Stimulated activated CD8-positive, alpha-beta memory T cell treated with anti-CD3 and anti-CD28 coated beads, Interleukin-2, amount 100 ng/mL, for 1 hour (primary cell): Measurements from ENCODE around the gene ETV3.

Experiments used
- DNase-seq, 2 donors: peaks; one replicate each; pipeline ENCODE4 v3.0.0-alpha.2; 2020; ENCODE audit warnings: low read depth in 2 of 2

The ETV3 gene

DNA sequence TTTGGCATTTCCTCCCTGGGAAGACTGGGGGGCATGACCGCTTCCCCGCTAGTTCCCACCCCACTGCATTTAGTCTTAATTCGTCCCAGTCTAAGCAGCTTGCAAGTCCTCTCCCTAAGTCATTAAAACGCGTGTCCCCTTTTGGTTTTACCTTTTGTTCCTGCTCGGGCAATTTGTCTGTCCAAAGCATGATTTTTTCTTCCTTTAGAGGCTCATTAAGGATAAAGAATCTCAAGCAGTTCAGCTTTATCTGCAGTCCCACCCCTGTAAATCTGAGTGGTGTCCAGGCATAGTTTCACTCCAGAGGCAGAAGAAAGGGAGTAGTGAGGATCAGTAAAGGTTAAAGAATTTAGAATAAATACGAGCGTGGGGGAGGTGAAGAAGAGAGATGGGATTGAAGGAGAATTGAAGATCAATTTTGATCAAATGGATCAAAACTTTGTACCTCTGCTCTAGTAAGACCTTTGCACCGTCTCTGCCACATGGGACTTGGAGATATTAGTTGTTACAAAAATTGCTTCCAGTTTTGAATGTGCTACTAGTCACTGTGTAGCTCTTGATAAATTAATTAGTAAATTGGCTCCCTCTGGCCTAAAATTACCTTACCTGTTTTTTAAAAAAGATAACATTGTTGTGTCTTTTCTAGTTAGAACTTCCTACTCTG is 989 bp upstream of the ETV3 start:
- DNase-seq, result no peak

DNA sequence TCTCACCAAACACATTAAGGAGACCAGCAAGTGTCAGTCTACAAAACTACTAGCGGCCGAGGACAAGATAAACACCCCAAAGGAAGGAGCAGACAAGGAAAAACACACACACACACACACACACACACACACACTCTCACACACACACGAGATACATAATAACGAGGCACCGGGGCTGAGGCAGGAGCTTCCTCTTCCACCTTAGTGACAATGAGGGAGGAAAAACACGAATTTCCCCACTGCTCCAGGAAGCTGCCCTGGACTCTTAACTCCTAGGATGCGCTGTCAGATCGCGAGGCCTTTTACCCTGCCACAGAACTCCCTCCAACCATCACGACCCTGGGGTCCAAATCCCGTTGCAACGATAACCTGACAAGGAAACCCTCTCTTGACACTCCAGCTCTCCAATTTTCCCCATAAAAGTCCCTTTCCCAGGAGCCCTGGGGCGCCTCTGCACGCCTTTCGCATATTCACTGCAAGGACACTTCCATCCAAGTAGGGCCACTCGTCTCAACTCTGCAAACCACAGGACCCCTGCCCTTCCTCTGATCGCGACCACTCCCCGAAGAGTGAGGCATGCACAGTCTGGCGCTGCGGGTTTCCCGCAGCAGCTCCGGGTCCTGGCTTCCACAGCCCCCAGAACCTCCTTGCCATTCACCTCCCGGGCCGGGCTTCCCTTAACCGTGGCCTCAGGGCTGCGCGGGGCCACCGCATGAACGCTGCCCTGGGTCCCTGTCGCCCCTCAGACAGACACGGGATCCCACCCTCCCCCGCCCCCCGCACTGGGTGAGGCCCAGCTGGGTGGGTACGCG is 581 bp downstream of the ETV3 start:
- no peak for DNase-seq

DNA sequence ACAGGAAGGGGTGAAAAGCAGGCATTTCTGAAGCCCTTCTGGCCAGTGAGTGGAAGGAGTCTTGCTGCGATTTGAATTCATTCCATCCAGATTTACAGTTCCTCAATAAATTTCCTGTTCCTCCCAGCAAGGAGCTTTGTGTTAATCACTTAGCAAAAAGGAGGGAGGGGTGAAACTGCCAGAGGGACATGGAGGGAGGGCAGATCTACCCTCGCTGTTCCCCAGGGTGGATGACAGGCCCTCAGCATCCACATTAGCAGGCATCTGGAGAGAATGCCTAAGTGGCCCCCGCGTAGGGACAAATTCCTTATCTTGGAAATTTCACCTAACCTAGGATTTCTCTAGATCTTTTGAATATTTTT is 1.2 kb downstream of the ETV3 start:
- DNase-seq, result no peak

DNA sequence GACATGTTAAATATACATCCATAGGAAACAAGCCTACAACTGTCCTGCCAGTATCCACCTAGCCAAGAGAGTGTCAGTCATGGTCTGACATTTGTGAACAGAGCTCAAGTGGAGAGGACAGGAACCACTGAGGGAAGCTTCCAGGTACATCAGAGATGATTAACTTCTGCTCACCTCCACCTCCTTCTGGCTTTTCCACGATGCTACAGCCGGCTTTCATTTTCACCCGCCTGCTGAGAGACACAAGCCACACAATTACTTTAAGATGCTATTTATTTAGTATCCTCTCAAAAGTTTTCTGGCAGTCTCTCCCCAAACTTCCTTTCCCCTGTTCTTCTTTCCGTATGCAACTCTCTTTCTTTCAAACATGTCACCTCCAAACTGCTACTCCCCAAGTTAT is 2.1 kb downstream of the ETV3 start:
- no peak for DNase-seq

DNA sequence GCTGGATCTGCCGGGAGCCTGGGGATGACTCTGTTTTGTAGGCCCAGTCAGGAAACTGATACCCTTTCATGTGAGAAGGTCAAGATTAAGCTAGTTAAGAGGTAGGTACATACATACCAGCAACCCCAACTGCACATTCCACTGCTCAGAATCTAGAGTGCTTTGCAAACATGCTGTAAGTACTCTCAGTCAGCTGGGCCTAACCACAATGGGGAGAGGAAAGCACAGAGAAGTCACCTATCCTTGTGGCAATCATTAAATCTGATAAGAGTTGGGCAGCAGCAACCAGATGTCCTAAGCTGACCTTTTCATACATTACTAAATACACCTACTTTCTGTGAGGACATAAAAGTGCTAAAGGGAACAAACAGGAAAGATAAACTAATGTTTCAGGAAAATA is 2.5 kb downstream of the ETV3 start:
- DNase-seq, result no peak

DNA sequence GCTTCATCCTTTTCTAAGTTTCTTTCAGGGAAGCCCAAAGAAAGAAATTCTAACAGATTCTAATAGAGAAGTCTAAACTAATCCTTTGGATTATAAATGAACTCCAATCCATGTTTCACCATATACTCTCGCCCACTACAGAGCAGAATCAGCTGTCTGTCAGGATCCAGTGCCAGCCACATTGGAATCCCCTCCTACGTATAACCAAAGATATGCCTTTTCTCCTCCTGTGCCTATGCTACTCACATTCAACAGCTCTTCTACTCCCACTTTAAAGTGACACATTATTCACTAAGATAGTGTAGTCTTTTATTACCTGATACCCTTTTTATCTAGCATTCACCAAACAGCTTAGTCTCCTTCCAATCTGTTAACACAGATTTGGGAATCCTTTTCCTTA is 3.1 kb downstream of the ETV3 start:
- no peak for DNase-seq

DNA sequence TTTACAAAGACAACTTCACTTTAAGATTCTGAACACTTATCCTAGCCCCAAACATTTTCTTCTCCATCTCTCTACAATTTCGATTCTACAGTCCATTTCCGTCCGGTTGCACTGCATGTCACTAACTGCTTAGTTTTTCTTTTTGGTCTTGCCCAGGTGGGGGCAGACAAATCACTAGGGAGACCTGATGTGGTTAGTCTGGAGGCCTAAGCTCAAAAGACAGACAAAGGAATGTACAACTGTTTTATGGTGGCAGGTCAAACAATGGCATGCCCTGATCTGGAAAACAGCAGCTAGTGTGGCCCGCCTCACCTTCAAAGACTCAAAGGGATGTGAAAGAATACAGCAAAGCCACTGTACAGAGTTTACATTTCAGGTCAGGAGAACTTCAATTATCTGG is 3.8 kb downstream of the ETV3 start:
- no peak for DNase-seq

DNA sequence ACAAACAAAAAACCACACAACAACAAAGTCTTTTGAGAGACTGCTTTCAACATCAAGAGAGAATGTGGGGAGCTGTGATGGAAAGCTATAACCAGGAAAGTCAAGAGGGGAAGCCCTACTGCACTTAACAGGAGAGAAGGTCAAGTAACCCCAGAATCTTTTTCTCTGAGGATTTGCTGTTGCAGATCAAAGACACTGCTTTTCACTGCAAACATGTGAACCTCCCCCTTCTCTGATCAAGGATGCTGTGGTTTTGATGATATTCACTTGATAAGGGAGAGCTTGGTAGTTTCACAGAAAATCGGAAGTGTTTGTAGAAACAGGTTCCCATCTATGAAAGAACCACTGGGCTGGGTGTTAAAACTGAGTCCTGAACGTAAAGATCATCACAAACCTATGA is 4.8 kb downstream of the ETV3 start:
- DNase-seq, result no peak

DNA sequence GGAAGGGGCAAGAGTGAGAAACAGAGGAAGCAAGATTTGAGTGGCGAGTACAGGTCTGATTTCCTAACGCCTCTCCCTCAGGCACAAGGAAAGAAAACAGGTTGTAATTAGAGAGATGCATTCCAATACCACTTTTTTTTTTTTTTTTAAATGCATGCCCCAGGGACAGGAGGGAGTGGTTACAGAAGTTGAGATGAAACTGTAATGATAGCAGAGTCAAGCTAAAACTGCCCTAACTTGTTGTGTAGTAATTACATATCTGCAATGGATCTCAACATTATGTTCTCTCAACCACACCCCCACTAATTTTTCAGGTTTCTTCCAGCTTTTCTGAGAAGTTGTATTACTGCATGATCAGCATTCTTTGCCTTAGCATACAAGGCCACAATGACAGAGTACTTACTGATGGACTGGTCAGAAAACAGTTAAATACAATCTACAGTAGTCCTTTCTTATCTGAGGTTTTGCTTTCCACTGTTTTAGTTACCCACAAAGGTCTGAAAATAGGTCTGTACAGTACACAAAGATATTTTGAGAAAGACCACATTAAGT is 5.5 kb downstream of the ETV3 start:
- DNase-seq, result no peak

DNA sequence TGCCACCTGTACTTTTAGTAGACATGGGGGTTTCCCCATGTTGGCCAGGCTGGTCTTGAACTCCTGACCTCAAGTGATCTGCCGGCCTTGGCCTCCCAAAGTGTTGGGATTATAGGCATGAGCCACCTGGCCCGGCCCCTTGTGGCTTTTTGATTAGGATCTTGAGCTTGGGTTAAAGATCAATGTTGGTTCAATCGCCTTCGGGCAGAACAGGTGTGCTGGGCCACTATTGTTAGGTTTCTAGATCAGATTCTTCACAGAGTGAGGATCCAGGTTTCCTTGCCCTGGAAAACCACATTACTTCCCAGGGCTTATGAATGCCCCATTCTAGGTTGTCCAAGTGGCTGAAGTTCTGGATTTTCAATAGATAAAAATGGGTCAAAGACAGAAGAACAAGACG is 6.1 kb downstream of the ETV3 start:
- no peak for DNase-seq

DNA sequence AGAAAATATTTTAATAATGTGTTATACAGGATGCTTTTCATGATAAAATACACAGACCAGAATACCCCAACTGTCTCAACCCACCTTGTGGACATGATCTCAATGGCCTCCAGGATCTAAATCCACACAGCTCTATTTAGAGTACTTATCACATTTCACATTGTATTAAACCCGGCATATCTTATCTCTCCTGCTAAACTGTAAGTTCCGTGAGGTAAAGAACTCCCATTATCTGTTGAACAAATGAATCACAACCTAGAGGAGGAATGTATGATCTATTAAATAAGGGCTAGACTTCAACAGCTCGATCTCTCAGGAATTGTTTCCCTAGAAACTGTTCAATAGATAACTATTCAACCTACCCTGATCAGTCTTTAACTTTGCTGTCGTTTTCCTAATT is 6.9 kb downstream of the ETV3 start:
- no peak for DNase-seq

DNA sequence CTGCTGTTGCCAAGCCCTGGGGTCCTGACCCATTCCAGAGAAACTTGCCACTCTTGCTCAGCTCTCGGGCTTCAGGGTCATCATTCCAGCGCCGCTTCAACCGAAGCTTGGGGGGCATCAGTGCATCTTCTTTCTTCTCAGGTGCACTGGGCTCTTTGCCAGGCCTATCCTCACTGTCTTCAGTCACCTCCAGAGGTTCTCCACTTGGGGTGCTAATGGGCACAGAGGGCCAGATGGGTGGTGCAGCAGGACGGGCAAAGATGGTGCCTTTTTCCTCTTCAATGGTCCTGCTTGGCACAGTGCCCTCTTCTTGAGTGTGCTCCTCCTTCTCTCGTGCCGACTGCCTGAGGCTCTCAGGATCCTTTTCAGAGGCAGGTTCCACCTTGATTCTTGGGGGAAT is 13.3 kb downstream of the ETV3 start:
- DNase-seq, result no peak

DNA sequence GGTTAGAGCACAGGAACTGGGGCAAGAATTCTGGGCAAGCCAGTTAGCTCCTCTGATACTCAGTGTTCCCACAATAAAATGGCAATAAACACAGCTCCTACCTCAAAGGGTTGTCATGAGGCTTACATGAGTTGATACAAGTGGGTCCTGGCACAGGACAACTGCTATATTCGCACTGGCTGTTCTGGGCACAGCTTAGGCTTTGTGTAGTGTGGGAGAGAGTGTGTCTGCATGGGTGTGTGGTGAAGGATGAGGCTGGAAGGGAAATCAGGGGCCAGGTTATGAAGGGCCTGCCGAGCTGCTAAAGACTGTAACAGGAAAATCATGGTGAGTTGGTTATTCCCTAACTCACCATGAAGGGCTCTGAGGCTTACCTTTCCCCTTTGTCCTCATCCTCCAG is 18.7 kb downstream of the ETV3 start:
- no peak for DNase-seq

DNA sequence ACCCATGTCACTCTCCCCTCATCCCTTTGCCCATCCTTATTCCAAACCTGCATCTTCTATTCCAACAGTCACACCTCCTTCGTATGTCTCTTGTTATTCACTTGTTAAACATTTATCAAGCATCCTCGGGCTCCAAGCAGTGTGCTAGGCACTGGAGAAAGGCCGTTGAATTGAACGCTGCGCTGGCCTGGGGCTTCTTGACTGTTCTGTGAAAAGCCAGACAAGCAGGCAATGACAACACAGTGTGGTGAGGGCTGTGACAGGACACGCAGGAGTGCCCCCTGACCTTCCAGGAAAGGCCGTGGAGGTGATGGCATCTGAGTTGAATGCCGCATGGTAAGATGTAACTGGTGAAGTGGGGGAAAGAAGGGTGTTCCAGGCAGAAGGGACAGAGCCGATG is 19.2 kb downstream of the ETV3 start:
- DNase-seq, result no peak

DNA sequence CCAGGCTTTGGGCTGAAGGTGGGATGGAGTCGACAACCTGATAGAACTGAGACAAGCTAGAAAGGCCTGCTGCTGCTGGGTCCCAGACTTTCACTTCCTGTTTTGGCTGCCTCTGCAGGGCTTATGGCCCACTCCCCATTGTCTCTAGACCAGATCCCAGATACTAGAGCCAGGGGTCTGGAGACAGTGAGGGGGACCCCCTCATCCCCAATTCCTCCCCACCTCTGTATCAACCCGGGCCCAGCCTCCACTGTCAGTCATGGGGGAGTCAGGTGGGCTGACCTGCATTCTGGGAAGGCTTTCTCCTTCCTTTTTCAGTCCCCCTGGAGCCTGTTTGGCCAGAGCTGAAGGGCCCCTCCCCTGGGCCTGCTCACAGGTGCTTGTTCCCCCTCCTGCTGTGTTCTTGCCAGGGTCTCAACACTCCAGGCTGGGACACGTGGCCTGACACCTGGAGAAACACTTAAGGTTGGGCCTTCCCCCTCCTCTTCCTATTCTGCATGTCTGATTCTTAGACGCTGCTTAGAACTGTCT is 20.6 kb downstream of the ETV3 start:
- no peak for DNase-seq

DNA sequence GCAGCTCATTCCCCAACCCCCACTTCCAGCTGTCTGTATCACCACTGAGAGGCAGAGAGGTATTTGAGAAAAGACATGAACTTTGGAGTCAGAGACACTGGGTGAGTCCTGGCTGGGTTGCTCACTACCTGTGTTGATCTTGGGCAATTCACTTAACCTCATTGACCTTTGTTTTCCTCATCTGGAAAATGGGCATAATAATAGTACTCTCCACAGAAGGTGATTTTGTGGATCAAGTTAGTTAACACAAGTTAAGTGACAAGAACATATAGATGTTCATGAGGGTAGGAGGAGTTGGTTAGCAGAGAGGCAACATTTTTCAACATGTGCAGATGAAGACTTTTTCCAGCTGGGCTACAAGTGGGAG is 21.5 kb downstream of the ETV3 start:
- no peak for DNase-seq

DNA sequence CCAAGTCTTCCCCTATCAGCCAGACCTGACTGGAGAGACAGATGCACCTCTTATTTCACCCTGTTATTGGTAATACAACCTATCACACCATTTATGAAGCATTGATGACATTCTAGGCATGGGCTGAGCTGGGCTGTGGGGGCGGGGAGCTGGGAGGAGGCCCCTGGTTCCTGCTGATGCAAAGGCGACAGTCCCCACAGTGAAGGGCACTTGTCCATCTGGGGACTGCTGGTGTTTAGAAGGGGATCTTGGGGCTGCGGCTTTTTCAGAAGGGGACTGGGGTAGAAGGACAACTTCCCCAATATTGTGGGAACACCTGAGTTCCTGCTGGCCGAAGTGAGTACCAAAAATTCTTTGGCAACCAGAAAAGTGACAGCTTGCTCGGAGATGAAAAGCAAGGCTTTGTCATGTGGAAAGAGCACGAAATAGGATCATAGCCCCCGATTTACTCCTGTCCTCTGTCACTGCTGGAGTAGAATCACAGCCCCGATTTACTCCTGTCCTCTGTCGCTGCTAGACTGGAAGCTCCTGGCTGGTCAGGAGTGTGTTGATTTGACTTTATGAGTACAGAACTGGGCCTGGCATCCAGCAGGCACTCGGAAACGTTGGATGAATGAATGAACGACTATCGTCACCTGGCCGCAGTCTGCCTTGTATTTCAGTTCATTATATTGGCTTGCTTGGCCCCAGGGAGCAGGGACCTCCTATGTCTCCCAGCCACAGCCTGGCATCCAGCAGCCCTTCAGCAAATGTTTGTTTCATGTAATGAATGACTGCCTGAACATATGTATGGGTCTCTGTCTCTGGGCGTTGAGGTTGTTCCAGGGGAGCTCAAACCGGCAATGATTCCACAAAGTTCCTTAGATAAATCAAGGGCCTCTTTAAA is 22.1 kb downstream of the ETV3 start:
- DNase-seq, result no peak

DNA sequence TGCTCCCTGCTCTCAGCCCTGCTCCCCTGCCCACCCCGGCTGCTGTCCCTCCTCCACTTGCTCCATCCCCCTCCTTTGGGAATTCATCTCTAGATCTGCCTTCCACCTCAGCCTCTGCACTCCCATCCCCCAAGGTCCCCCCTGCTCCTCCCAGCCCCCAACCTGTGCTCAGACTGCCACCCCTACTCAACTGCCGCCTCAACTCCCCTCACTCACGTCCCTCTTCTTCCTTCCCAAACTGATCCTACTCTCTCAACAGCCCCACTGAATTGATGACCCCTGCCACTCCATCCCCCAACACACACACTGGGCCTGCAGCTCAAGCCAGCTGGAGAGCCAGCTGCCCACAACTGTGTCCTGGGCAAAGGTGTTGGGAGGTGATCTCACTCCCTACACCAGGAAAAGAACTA is 22.8 kb downstream of the ETV3 start:
- no peak for DNase-seq

DNA sequence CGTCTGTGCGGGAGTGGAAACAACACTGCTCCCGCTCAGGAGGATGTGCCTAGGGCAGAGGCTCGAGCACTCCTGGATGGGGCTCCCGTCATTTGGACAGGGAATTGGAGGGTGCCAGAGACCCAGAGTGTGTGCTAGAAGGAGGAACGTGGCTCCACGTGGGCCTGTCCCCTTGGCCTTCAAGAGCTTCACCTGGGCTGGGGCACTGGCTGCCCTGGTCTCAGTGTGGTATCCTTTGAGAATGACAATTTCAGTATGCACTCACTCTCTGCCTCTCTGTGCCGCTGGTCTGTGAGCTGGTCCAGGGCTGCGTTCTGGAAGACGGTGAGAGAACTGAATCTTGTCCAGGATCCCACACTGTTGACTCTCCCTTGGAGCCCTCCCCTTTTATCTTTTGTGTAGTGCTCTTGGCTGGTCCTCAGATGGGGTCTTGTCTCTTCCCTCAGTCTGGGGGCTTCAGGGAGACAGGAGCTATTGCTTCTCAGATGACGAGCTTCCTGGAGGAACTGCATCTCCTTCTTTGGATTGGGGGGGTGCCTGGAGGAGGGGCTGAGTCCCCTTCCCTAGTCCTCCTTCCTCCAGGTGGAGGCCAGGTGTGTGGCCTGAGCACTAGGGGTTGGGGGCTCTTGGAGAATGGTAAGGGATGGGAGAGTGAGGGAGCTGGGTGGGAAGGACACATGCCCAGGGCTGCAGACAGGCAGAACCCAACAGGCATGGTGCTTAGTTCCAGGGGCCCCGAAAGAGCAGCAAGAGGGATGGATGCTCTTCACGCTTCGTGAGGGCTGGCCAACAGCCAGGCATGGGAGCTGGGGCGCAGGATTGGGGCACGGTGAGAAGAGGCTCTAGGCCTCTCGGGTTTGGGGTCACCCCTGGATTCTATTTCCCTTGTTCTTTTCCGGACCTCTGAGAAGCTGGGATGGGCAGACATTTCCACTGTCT is 23.7 kb downstream of the ETV3 start:
- no peak for DNase-seq

DNA sequence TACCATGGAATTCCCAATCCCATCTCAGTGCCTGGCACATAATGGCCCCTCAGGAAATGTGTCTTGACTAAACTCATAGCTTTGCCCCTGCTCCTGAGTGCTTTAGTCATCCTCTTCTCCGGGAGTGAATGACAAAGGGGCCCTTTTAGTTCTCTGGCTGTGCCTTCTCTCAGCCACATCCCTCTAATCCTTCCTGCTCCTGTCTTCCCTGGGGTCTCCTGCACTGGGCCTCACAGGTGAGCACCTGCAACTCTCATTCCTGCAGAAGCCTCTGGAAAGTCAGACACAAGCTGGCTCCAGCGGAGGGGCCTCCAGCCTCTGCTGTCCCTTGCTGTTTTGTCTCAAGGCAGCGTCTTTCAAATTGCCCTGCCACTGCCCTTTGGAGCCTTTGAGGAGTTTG is 24.6 kb downstream of the ETV3 start:
- DNase-seq, result no peak

DNA sequence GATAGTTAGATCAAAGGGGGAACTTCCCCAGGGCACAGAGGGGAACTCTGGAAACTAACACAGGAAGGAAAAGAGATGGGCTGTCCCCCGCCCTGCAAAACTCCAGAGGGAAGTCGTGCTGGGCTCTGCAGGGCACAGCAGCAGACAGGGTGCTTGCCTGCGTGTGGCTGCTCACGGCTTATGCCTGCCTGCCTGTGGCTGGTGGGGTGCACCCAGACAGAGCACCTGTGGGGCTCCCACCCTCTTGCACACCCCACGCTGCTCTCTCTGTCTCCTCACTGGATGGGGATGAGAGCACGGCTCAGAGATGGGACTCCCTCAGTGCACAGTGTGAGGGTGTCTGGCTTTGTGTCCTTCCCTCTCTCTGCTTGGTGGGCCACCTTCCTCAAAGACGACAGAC is 25.1 kb downstream of the ETV3 start:
- no peak for DNase-seq
